SK-N-SH treated with all-trans-retinoic acid at 6 μM for 48 hours (cell line): Measurements from ENCODE around the gene FAF2.
A peak's percentile ranks its signal among the peaks of the same experiment; 100 is the strongest.

Experiments used
- ATAC-seq: fragments of 200-7000 bp; cut with Tn5 transposase; 3 replicates; pipeline ENCODE4 v1.9.1; 2020; ENCODE audit warnings: mild to moderate bottlenecking, moderate library complexity
- ARNTL ChIP-seq: fragments of 450-650 bp; formaldehyde crosslinking; IDR thresholded peaks from 2 replicates; pipeline ENCODE4 v1.5.0; 2020; ENCODE audit warnings: low read depth, mild to moderate bottlenecking, moderate library complexity, borderline replicate concordance
- BACH2 ChIP-seq: fragments of 250-450 bp; sonication (Bioruptor Pico); IDR thresholded peaks from 2 replicates; pipeline ENCODE4 v1.9.0; 2021; ENCODE audit warnings: mild to moderate bottlenecking, borderline replicate concordance
- CREB5 ChIP-seq: fragments of 250-450 bp; sonication (Bioruptor Pico); IDR thresholded peaks from 2 replicates; pipeline ENCODE4 v1.5.1; 2020; ENCODE audit warnings: low read depth, mild to moderate bottlenecking, moderate library complexity
- CSDC2 ChIP-seq: fragments of 250-450 bp; sonication (Bioruptor Pico); IDR thresholded peaks from 2 replicates; pipeline ENCODE4 v1.5.0; 2020; ENCODE audit warnings: mild to moderate bottlenecking, moderate library complexity
- ISL1 ChIP-seq: fragments of 250-450 bp; sonication (Bioruptor Pico); IDR thresholded peaks from 2 replicates; pipeline ENCODE4 v2.1.2; 2022; ENCODE audit warnings: mild to moderate bottlenecking, moderate library complexity
- OSR1 ChIP-seq: fragments of 250-450 bp; sonication (Bioruptor Pico); IDR thresholded peaks from 2 replicates; pipeline ENCODE4 v1.8.0; 2022; ENCODE audit warnings: moderate library complexity, mild to moderate bottlenecking, inconsistent platforms
- PATZ1 ChIP-seq: fragments of 250-450 bp; sonication (Bioruptor Pico); IDR thresholded peaks from 2 replicates; pipeline ENCODE4 v1.8.0; 2020; ENCODE audit warnings: mild to moderate bottlenecking, moderate library complexity, borderline replicate concordance
- POU6F1 ChIP-seq: fragments of 250-450 bp; sonication (Bioruptor Pico); IDR thresholded peaks from 2 replicates; pipeline ENCODE4 v1.8.0; 2021; ENCODE audit warnings: low read depth, mild to moderate bottlenecking, moderate library complexity, borderline replicate concordance
- PPARA ChIP-seq: fragments of 250-450 bp; sonication (Bioruptor Pico); IDR thresholded peaks from 2 replicates; pipeline ENCODE4 v1.5.0; 2020; ENCODE audit warnings: mild to moderate bottlenecking, borderline replicate concordance
- RARB ChIP-seq: fragments of 250-450 bp; sonication (Bioruptor Pico); IDR thresholded peaks from 2 replicates; pipeline ENCODE4 v1.8.0; 2021; ENCODE audit warnings: mild to moderate bottlenecking, moderate library complexity
- TCF4 ChIP-seq: fragments of 250-450 bp; sonication (Bioruptor Pico); IDR thresholded peaks from 2 replicates; pipeline ENCODE4 v1.8.0; 2021; ENCODE audit warnings: mild to moderate bottlenecking, moderate library complexity, borderline replicate concordance
- TOX ChIP-seq: fragments of 250-450 bp; sonication (Bioruptor Pico); IDR thresholded peaks from 2 replicates; pipeline ENCODE4 v1.8.0; 2021; ENCODE audit warnings: mild to moderate bottlenecking, moderate library complexity, borderline replicate concordance
- TSHZ2 ChIP-seq: fragments of 250-450 bp; sonication (Bioruptor Pico); IDR thresholded peaks from 2 replicates; pipeline ENCODE4 v1.5.0; 2020; ENCODE audit warnings: mild to moderate bottlenecking, moderate library complexity
- ZC3H10 ChIP-seq: fragments of 250-450 bp; sonication (Bioruptor Pico); IDR thresholded peaks from 2 replicates; pipeline ENCODE4 v1.5.1; 2021; ENCODE audit warnings: mild to moderate bottlenecking, moderate library complexity
- ZFP3 ChIP-seq: fragments of 250-450 bp; sonication (Bioruptor Pico); IDR thresholded peaks from 2 replicates; pipeline ENCODE4 v1.5.0; 2020; ENCODE audit warnings: mild to moderate bottlenecking, moderate library complexity
- ZFP30 ChIP-seq: fragments of 450-650 bp; formaldehyde crosslinking; IDR thresholded peaks from 2 replicates; pipeline ENCODE4 v1.5.0; 2022; ENCODE audit warnings: mild to moderate bottlenecking, moderate library complexity
- ZNF70 ChIP-seq: fragments of 450-650 bp; formaldehyde crosslinking; IDR thresholded peaks from 2 replicates; pipeline ENCODE4 v1.5.0; 2020; ENCODE audit warnings: mild to moderate bottlenecking, moderate library complexity

Gene FAF2

DNA sequence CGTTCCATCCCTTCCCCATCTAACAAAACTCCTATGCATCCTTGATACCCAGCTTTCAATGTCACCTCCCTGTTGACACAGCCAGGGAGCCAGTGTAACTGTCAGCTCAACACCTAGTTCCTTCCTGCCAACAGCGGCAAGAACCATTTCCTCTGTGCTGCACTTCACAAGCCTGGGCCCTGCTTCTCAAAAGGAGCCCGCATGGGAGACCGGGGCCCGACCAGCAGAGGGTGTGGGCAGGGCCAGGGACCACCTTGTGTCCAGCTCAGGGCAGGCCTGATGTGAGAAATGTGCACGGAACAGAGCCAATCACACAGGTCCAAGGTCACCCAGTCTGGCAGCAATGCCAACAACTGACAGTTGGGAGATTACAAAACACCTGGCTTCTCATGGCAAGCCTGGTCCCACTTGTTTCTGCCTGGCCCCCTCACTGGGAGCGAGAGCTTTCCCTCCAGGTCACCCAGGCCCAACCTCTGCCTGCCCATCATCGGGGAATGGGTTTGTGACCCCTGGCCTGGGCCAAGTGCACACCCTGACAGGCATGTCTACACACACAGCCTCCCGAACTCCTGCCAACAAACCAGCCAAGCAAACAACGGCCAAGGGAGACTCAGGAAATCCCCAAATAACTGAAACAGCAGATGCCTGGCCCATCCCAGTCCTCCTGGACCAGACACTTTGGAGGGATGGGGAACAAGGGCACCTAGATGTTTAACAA is 85.9 kb downstream of the FAF2 start:
- no peak for ATAC-seq
- peak; percentile 90 for TF ChIP-seq ZFP3 (CRISPR knock-in tag)
- no peak for TF ChIP-seq ISL1 (CRISPR knock-in tag)

DNA sequence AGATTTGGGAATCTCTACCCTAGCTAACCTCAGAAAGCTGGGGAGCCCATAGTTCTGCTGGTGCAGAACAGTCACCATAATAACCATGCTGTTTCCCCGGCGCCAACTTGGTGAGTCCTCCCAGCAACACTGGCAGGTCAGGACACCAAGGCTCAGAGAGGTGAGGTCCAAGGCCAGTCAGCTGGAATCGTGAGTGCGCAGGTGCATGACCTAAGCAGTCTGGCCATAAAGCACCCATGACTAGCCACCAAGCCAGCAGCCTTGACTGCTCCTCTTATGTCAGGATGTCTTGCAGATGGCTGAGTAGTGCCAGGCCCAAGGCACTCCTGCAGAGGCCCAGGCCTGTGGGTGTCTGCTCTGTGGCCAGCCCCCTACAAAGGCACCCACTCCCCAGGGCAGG is 86.5 kb downstream of the FAF2 start:
- no peak for TF ChIP-seq TSHZ2 (CRISPR knock-in tag)
- no peak for TF ChIP-seq ZFP30 (CRISPR knock-in tag)
- TF ChIP-seq, all 23 proteins: peak for 0
- no peak for ATAC-seq

- TF ChIP-seq RARB (no peak), CREB5 (CRISPR knock-in tag) (no peak), ISL1 (CRISPR knock-in tag) (no peak), CSDC2 (CRISPR knock-in tag) (no peak), OSR1 (CRISPR knock-in tag) (no peak), POU6F1 (CRISPR knock-in tag) (no peak), PATZ1 (CRISPR knock-in tag) (no peak), TCF4 (no peak)
- ATAC-seq, result no peak
Measured at GRCh38 chr5:176535101-176535663, 87.0 kb downstream of the FAF2 start.

DNA sequence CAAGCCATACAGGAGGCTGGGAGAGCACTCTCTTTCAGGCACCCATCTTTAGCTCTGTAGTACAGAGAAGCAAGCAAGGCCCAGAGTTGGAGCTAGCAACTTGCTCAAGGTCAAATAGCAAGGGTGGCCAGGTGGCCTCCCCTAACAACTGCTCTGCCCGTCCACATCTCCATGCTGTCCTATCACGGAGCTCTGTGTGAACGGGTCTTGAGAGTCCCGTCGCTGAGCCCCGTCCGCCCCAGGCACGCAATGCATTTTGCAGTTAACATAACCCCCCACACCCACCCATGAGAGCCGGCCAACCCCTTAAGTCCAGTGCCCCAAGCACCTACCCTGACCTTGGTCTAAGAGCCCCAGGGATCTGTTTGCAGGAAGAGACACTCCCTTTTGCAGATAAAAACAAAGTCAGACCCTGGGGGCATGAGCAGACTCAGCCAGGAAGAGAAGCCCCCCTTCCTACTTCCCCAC is 87.5 kb downstream of the FAF2 start:
- no peak for ATAC-seq
- TF ChIP-seq ARNTL (no peak), TOX (CRISPR knock-in tag) (no peak), ZC3H10 (CRISPR knock-in tag) (no peak), ISL1 (CRISPR knock-in tag) (no peak), PPARA (CRISPR knock-in tag) (no peak), ZFP30 (CRISPR knock-in tag) (no peak), RARB (no peak), ZNF70 (CRISPR knock-in tag) (no peak), CREB5 (CRISPR knock-in tag) (no peak), CSDC2 (CRISPR knock-in tag) (no peak), BACH2 (CRISPR knock-in tag) (no peak)
